Erythroblast (primary cell): ENCODE data around the gene KAT2B.

Experiments
- GATA1 ChIP-seq: IDR thresholded peaks from 2 replicates; pipeline ENCODE4 v1.6.1; 2011; ENCODE audit warnings: low read depth, mild to moderate bottlenecking, control low read depth, low read length, moderate library complexity
- POLR2A ChIP-seq: IDR thresholded peaks from 2 replicates; pipeline ENCODE4 v1.6.1; 2011; ENCODE audit warnings: mild to moderate bottlenecking, low read length

GRCh38 chr3:20043825-20044224, 3.6 kb downstream of the KAT2B start:
- no peak for TF ChIP-seq POLR2A
- no peak for TF ChIP-seq GATA1
